ENCODE results near the gene SEC14L1. TPM values are rescaled to one million over a fixed set of nuclear protein-coding genes. Genes with fewer than 3 reads are reported as not detected.

The SEC14L1 gene
- total RNA-seq, 2 experiments from 2014 or later = 98.5 to 146 TPM

DNA sequence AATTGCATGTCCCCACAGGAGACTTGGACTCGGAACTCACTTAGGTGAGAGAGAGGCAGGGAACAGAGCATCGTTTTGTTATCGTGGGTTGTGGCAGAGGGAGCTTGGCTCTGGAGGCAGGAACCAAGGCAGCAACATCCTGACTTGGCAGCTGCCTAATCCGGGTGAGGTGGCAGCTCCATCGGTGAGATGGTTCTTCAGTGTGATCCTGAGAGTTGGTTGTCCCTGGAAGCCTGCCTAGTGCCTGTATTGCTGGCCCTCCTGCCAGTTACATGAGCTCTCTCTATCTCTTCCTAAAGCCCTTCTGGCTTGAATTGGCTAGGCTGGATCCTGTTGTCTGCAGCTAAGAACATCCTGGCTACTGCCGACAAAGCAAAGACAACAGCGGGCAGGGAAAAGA, 19.9 kb upstream of the SEC14L1 start:
- Mint-ChIP-seq H3K27me3 (no peaks in the 10 kb centered on the region), H3K36me3 (no peaks in the 10 kb centered on the region), H3K9me3 (ENCODE audit: low read depth) (no peaks in the 10 kb centered on the region), H3K4me3 (no peak overlapping the region), H3K4me1 (peaks cover 23% of the 10 kb centered on the region), H3K27ac (no peak overlapping the region)
- CTCF ChIA-PET = interaction anchor here (0.6 to 2.1 kb wide), 4 partner anchors 11 to 316 kb away, joined by 3 to 9 read pairs (median 4); no protein-coding TSS in a partner anchor
- no peak for DNase-seq
- ATAC-seq = no peak

DNA sequence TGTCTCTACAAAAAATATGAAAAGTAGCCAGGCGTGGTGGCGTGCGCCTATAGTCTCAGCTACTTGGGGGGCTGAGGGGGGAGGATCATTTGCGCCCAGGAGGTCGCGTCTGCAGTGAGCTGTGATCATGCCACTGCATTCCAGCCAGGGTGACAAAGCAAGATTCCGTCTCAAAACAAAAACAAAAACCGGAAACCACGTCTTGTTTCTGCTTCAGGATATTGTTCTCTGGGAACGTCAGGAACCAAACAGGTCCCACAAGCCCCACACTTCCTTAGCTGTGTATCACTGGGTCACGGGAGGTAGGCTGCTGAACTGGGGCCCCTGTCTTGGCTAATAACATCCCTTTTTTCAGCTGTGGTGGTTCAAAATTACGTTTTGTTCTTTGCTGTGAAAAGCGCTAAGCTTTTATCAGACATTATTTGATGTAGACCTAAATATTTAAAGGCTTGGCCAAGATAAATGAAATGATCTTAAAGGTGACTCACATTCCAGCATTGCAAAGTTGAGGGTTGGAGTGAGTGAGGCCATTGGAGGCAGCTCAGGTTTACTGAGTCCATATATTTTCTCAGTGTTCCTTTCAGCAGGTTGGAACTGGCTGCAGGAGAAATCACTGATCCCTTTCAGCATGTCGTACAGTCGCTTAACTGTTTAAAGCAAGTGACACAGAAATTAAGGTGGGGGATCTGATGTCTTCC, 16.4 kb upstream of the SEC14L1 start:
- Mint-ChIP-seq H3K27me3 (no peaks in the 10 kb centered on the region), H3K4me1 (peaks cover 54% of the 10 kb centered on the region), H3K9me3 (ENCODE audit: low read depth) (no peaks in the 10 kb centered on the region), H3K36me3 (no peaks in the 10 kb centered on the region), H3K27ac (peak overlapping the region; percentile 32), H3K4me3 (no peak overlapping the region)
- CTCF ChIA-PET = interaction anchor here (1.1 kb wide), 1 partner anchor 38 kb away, joined by 4 read pairs; no protein-coding TSS in a partner anchor
- DNase-seq (no peak), ATAC-seq (no peak)

DNA sequence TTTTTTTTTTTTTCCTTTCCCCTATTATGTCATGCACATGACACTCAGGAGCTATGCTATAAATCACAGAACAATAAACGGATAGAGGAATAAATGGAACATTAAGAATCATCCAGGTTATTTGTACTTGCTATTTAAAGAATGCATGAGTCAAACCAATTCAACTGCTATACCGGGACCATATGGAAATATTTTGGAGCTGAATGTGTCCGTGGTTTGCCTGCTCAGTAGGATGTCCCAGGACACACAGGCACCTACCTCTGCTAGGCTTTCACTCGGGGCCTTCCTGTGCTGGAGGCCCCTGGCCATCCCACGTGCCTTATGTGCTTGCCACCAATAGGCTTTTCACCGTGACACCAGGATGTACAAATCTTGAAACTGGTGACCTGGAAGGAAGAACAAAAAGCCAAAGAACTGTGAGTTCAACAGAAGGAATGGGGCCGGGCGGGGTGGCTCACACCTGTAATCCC, 15.3 kb upstream of the SEC14L1 start:
- ATAC-seq (no peak), DNase-seq (no peak)
- Mint-ChIP-seq H3K9me3 (ENCODE audit: low read depth) (no peaks in the 10 kb centered on the region), H3K27me3 (no peaks in the 10 kb centered on the region), H3K4me1 (peaks cover 59% of the 10 kb centered on the region), H3K36me3 (no peaks in the 10 kb centered on the region), H3K4me3 (no peak overlapping the region), H3K27ac (no peak overlapping the region)
- CTCF ChIA-PET = interaction anchor here (1.3 to 1.7 kb wide), 2 partner anchors 14 to 37 kb away, joined by 3 to 4 read pairs; no protein-coding TSS in a partner anchor

DNA sequence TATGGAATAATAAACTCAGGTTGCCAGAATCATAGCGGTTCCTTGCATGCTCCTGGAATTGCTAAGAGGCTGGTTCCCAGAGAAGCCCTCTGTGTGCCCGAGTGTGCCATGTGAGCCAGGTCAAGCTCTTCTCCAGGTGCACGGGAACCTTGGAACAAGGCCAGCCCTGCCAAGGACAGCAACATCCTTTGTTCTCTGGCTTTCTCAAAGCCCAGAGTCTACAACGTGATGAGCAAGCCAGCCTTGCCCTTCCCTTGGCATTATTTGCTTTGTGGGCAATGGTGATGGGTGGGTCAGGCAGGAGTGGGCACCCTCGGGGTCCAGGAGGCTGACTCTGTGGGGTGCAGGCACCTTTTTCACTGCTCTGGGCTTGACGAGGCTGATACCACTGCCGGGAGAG, 14.2 kb upstream of the SEC14L1 start:
- no peaks in the 10 kb centered on the region for H3K36me3 Mint-ChIP-seq
- peak overlapping the region; percentile 36 for H3K27ac Mint-ChIP-seq
- CTCF ChIA-PET = interaction anchor here (1.3 to 1.7 kb wide), 2 partner anchors 13 to 38 kb away, joined by 3 to 4 read pairs; no protein-coding TSS in a partner anchor
- DNase-seq (no peak), ATAC-seq (no peak)
- no peaks in the 10 kb centered on the region for H3K27me3 Mint-ChIP-seq
- peaks cover 59% of the 10 kb centered on the region for H3K4me1 Mint-ChIP-seq
- no peak overlapping the region for H3K4me3 Mint-ChIP-seq
- no peaks in the 10 kb centered on the region for H3K9me3 Mint-ChIP-seq (ENCODE audit: low read depth)

DNA sequence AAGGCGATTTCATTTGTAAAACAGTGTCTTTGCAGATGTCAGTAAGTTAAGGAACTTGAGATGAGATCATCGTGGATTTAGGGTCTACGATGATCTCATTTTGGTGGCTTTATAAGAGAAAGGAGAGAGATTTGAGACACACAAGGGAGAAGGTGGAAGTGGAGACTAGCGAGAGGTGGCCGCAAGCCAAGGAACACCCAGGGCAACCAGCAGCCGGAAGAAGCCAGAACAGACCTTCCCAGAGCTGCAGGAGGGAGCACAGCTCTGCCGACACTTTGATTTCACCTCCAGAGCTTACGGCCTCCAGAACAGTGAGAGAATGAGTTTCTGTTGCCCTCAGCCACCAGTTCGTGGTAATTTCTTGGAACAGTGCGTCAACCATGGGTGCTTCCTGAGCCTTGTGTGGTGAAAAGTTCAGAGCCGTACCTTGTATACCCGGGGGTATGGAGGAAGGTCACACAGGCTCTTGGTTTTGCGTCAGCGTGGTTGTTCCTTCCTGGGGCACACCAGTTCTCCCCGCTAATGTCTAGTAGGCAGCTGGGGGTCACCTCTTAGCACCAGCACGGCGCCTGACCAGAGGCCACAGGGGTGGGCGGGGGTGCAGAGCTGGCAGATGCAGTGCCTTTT, 12.9 kb upstream of the SEC14L1 start:
- no peaks in the 10 kb centered on the region for H3K27me3 Mint-ChIP-seq
- peaks cover 51% of the 10 kb centered on the region for H3K4me1 Mint-ChIP-seq

DNA sequence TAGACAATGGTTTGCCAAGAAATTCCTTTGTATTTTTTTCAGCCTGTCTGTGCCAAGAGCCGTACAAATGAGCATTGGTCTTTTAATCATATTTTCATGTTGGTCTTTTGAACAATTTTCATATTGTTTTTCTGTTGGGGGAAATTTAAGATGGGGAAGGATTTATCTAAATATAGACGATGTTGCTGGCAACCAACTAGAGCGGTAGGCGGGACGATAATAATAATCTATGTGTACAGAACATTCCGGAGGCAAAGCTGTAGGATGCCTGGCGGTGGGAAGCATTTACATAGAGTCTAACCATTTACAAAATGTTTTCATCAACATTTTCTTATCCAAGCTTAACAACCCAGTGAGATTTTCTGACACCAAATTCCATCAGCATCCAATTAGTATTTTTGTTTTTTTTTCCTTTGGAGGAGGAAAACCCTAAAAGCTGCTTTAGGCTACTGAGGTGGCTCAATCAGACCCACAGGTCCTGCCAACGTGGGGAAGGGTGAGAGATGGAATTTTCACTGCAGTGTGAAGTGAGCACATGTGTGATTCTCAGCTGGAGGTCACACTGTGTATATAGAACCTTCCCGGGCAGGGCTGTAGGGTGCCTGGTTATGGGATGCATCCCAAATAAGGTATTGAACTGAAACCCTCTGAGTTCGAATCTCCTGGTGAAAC, 11.7 kb upstream of the SEC14L1 start:
- Mint-ChIP-seq H3K27ac (peak overlapping the region; percentile 5), H3K9me3 (ENCODE audit: low read depth) (no peaks in the 10 kb centered on the region), H3K27me3 (no peaks in the 10 kb centered on the region), H3K36me3 (no peaks in the 10 kb centered on the region), H3K4me3 (no peak overlapping the region), H3K4me1 (peaks cover 49% of the 10 kb centered on the region)
- DNase-seq (no peak), ATAC-seq (no peak)
- CTCF ChIA-PET = interaction anchor here (0.7 to 3.3 kb wide), 7 partner anchors 10 to 40 kb away, joined by 4 to 29 read pairs (median 5); partner anchors contain the start of gene SEC14L1

More for the DNA sequence above, 12.9 kb upstream of the SEC14L1 start:
- no peaks in the 10 kb centered on the region for H3K9me3 Mint-ChIP-seq (ENCODE audit: low read depth)
- H3K4me3 Mint-ChIP-seq = peak overlapping the region; percentile 56
- CTCF ChIA-PET = interaction anchor here (0.6 to 3.3 kb wide), 8 partner anchors 11 to 55 kb away, joined by 3 to 29 read pairs (median 5); partner anchors contain the start of gene SEC14L1
- peak overlapping the region; percentile 92 for H3K27ac Mint-ChIP-seq
- DNase-seq = peak; percentile 94
- ATAC-seq = peak; percentile 95
- no peaks in the 10 kb centered on the region for H3K36me3 Mint-ChIP-seq

DNA sequence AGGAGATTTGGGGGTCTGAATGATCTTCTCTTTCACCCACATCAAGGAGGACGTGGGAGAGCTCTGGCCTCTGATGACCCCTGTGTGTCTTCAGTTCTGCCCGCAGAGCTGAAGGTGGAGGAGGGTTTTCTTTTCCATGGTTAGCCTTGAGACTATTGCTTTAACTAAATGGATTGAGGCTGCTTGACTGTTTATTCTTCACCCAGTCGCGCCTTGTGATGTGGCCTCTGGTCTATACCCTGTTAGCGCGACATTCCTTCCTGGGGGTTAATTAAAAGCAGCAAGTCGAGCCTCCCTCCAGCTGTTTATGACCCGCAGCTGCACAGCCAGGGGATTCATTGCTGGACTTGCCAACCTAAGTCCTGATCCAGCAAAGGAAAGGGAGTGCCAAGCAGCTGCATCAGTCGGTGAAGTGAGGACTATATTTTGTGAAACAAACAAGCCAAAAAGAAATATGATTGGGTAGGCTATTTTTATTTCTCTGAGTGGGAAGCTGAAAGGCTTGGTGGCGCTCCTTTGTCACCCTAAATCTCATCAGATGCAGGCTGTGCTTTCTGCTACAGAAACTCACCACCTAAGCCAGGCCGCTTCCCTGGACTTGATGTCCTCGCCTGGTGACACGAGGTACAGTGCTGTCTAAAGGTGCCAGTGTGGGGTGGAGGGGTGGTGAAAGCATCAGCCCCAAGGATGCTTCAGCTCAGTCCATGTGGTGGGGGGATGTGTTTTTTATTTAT, 11.0 kb upstream of the SEC14L1 start:
- no peak overlapping the region for H3K4me3 Mint-ChIP-seq
- H3K9me3 Mint-ChIP-seq (ENCODE audit: low read depth) = no peaks in the 10 kb centered on the region
- no peaks in the 10 kb centered on the region for H3K36me3 Mint-ChIP-seq
- DNase-seq (no peak), ATAC-seq (no peak)
- peaks cover 42% of the 10 kb centered on the region for H3K4me1 Mint-ChIP-seq
- no peaks in the 10 kb centered on the region for H3K27me3 Mint-ChIP-seq
- peak overlapping the region; percentile 36 for H3K27ac Mint-ChIP-seq
- CTCF ChIA-PET = interaction anchor here (1.1 to 3.3 kb wide), 4 partner anchors 9 to 14 kb away, joined by 4 to 29 read pairs (median 6); partner anchors contain the start of gene SEC14L1

DNA sequence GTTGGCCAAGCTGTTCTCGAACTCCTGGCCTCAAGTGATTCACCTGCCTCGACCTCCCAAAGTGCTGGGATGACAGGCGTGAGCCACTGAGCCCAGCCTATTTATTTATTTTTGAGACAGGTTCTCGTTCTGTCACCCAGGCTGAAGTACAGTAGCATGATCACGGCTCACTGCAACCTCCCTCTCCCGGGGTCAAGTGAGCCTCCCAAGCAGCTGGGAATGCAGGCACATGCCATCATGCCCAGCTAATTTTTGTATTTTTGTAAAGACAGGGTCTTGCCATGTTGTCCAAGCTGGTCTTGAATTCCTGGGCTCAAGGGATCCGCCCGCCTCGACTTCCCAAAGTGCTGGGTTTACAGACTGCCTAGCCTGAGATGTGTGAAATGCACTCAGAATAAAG, 10.2 kb upstream of the SEC14L1 start:
- CTCF ChIA-PET = interaction anchor here (0.6 to 3.3 kb wide), 2 partner anchors 8 to 32 kb away, joined by 3 to 29 read pairs; partner anchors contain the start of gene SEC14L1
- no peaks in the 10 kb centered on the region for H3K27me3 Mint-ChIP-seq
- no peak overlapping the region for H3K27ac Mint-ChIP-seq

DNA sequence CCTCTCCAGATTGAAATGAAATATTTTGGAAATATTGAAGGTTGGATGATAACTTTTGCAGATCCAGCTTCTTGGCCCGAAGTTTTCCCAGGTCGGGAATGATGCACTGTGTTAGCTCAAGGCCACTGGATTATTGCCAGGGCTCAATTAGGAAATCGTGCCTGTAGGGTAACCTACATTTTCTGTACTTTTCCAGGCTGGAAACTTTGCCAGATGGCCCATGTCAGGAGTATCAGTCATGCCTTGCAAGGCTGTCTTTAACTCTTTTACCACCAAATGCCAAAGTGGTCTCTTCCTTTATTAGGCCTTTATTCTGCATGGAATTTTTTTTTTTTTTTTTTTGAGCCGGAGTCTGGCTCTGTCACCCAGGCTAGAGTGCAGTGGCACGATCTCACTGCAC, 8.9 kb upstream of the SEC14L1 start:
- no peaks in the 10 kb centered on the region for H3K27me3 Mint-ChIP-seq

More for the DNA sequence above, 10.2 kb upstream of the SEC14L1 start:
- DNase-seq (no peak), ATAC-seq (no peak)
- H3K36me3 Mint-ChIP-seq = no peaks in the 10 kb centered on the region
- peaks cover 39% of the 10 kb centered on the region for H3K4me1 Mint-ChIP-seq
- H3K4me3 Mint-ChIP-seq = no peak overlapping the region
- no peaks in the 10 kb centered on the region for H3K9me3 Mint-ChIP-seq (ENCODE audit: low read depth)

DNA sequence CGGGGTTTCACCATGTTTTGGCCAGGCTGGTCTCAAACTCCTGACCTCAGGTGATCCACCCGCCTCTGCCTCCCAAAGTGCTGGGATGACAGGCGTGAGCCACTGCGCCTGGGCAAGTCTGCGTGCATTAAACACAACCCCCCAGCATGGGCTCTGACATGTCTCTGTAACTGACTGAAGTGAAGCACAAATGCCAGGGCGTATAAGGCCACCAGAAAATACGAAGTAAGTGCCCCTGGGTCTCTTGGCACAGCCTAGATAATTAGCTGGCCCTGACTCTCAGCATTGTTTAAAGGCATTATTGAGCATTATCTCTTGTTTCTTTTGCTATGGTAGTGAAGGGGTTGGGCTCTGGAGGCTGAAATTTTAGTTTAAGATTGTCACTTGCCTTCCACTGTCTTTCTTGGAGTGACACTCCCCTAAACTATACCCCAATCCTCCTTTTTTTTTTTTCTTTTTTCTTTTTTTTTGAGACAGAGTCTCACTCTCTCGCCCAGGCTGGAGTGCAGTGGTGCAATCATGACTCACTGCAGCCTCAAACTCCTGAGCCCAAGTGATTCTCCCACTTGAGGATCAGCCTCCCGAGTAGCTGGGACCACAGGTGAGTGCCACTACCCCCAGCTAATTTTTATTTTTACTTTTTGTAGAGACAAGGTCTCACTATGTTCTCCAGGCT, 8.2 kb upstream of the SEC14L1 start:
- Mint-ChIP-seq H3K4me1 (peaks cover 33% of the 10 kb centered on the region), H3K27me3 (no peaks in the 10 kb centered on the region), H3K4me3 (no peak overlapping the region), H3K36me3 (peaks cover 6% of the 10 kb centered on the region), H3K27ac (no peak overlapping the region), H3K9me3 (ENCODE audit: low read depth) (peaks cover 7% of the 10 kb centered on the region)
- no peak for DNase-seq
- CTCF ChIA-PET = interaction anchor here (1.0 to 1.4 kb wide), 2 partner anchors 26 to 42 kb away, joined by 3 read pairs; no protein-coding TSS in a partner anchor
- no peak for ATAC-seq

More for the DNA sequence above, 8.9 kb upstream of the SEC14L1 start:
- Mint-ChIP-seq H3K36me3 (no peaks in the 10 kb centered on the region), H3K4me1 (peaks cover 35% of the 10 kb centered on the region), H3K27ac (no peak overlapping the region), H3K4me3 (no peak overlapping the region), H3K9me3 (ENCODE audit: low read depth) (peaks cover 3% of the 10 kb centered on the region)
- ATAC-seq (no peak), DNase-seq (no peak)
- CTCF ChIA-PET = interaction anchor here (1.0 to 1.4 kb wide), 2 partner anchors 25 to 41 kb away, joined by 3 read pairs; no protein-coding TSS in a partner anchor

DNA sequence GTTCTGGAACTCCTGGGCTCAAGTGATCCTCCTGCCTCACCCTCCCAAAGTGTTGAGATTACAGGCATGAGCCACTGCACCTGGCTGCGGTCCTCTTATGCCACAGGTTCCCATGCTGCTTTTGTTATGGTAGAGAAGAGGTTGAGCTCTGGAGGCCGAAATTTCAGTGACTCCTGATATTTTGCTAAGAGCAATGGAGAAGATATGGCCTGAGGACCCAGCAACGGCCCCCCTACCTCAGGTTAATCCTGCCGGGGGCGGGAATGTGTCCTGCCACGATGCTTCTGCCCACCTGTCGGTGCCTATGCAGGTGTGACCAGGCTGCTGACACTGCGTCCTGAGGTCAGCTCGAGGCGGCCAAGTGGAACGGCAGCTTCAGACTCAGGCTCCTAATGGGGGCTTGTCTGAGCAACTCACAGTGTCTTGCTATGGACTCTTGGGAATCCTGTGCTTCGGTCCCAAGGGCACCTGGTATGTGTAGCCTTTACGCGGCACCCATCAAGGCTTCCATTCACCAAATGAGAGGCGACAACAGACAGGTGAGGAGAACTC, 7.6 kb upstream of the SEC14L1 start:
- no peak overlapping the region for H3K27ac Mint-ChIP-seq
- H3K36me3 Mint-ChIP-seq = peaks cover 12% of the 10 kb centered on the region
- H3K4me1 Mint-ChIP-seq = peaks cover 33% of the 10 kb centered on the region
- ATAC-seq (no peak), DNase-seq (no peak)
- CTCF ChIA-PET = interaction anchor here (1.4 to 1.8 kb wide), 2 partner anchors 26 to 45 kb away, joined by 3 to 4 read pairs; no protein-coding TSS in a partner anchor
- peaks cover 12% of the 10 kb centered on the region for H3K9me3 Mint-ChIP-seq (ENCODE audit: low read depth)
- H3K4me3 Mint-ChIP-seq = no peak overlapping the region
- no peaks in the 10 kb centered on the region for H3K27me3 Mint-ChIP-seq

DNA sequence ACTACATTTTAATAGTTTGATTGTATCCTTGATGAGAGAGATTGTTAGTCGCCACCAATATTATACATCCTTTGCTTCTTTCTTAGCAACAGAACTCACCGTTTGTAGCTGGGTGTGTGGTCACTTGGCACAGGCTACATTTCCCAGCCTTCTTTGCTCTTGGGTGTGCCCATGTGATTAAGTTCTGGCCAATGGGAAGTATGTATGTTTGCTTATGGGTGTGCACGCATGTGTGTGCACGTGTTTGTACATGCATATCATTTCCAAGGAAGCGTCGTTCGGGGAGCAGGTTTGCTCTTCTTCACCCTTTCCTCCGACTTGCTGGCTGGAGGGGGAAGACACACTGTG, 4.4 kb upstream of the SEC14L1 start:
- Mint-ChIP-seq H3K36me3 (peaks cover 20% of the 10 kb centered on the region), H3K4me3 (no peak overlapping the region), H3K27ac (no peak overlapping the region), H3K9me3 (ENCODE audit: low read depth) (peaks cover 14% of the 10 kb centered on the region), H3K4me1 (peaks cover 30% of the 10 kb centered on the region), H3K27me3 (no peaks in the 10 kb centered on the region)
- no peak for DNase-seq
- CTCF ChIA-PET = interaction anchor here (4.8 kb wide), 1 partner anchor 7 kb away, joined by 29 read pairs; no protein-coding TSS in a partner anchor
- no peak for ATAC-seq
